Stimulated activated CD4-positive, alpha-beta T cell treated with anti-CD3 and anti-CD28 coated beads, Interleukin-4, amount 100 ng/mL, for 1 hour (primary cell): Measurements from ENCODE around the gene ATP1A4.
A peak's percentile ranks its signal among the peaks of the same experiment; 100 is the strongest.

ENCODE experiments used
- DNase-seq: peaks from one replicate; pipeline ENCODE4 v3.0.0-alpha.2; 2020

Gene ATP1A4

DNA sequence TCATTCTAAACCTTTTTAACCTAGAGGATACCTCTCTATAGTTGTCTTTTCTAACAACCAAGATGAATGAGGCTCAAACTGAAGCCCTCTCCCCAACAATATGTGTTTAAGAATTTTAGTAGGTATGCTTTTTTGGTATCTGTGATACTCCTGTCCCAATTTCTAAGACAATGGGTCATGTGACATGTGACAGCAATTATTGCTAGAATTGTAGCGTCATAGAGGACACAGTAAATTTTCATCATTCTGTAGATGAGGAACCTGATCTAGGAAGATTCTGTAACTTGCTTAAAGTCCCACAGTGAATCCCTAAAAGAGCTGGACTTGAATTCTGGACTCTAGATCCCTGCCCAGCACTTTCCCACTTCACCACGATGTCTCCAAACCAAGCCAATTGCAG lies 27.3 kb downstream of the ATP1A4 start:
- DNase-seq: no peak

DNA sequence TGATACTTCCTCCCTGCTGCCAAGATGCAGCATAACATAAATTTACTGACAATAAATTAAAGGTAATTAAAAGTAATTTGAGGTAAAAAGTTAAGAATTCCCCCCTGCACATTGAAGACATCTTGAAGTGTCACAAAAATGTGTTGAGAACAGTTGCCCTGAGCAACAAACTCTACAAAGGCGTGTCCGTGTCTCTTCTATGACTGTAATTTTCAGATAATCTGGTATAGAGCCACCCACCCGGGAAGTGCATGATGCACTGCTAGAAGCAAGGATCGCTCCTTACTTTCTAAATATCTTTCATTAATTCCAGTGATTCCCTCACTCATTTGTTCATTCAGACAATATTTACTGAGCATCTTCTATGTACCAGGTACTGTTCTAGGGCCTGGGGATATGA lies 27.9 kb downstream of the ATP1A4 start:
- DNase-seq: no peak

DNA sequence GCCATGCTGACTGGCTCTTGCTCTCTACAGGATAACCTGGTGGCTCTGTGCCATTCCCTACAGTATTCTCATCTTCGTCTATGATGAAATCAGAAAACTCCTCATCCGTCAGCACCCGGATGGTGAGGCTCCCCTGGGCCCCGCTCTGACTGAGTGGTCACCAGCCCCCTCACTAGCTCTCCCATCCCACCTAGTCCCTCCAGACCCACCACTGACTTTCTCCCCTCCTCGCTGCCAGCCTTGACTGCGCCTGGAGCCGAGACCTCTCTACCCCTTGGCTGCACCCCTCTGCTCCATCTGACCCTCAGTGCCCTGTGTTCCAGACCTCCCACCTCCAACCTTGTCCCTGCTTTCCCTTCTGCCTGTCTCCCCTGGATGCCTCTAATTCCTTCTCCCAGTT lies 34.8 kb downstream of the ATP1A4 start:
- no peak for DNase-seq

DNA sequence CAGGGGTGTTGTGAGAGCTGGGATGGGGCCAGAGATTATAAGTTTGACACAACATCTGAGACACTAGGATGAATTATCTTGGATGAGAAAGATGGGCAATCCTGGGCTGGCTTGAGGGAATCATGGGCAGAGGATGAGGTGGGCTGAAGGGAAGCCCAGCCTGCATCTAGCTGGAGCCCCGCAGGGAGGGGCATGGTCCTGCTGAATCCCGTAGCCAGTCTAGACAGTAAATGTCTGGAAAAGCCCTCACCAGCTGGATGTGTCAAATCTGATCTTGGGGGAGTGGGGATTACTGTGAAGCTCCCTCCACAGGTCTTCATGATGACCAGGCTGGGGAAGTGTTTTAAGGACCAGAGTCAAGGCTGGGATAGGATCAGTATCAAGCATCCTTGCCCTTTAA lies 35.3 kb downstream of the ATP1A4 start:
- DNase-seq: no peak

DNA sequence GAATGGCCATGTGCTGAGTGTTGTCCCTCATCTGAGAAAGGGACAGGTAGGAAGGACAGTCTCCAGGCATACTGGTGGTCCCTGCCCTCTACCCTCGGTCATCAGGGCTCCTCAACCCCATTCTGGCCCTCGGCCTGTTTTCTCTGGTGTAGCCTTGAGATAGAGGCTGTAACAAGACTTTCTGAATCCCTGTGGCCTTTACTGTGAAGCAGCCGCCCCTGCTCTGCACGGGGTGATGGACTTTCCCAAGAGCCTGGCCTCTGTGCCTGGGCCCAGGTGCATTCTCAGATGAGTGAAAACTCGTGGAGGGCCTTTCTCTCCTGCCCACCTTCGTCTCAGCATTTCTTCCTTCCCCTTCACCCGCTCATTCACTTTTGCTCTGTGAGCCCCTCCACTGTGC lies 36.0 kb downstream of the ATP1A4 start:
- DNase-seq: no peak

DNA sequence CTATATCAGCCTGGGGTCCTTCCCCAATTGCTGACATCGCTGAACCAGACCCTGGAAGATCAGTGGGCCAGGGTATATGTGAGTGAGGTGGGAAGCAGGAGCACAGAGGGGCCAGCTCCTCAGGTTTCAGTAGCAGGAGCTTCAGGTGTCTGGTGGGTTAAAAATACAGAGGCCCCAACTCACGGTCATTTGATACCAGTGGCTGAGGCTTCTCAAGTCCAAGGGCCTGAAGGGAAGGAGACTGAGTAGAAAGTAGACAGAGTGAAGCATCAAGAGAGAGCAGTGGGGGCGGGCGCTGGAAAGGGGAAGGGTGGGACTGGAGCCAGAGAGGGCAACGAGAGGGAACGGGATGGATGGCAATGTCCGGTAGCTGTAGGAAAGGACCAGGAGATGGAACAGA lies 36.9 kb downstream of the ATP1A4 start:
- no peak for DNase-seq

DNA sequence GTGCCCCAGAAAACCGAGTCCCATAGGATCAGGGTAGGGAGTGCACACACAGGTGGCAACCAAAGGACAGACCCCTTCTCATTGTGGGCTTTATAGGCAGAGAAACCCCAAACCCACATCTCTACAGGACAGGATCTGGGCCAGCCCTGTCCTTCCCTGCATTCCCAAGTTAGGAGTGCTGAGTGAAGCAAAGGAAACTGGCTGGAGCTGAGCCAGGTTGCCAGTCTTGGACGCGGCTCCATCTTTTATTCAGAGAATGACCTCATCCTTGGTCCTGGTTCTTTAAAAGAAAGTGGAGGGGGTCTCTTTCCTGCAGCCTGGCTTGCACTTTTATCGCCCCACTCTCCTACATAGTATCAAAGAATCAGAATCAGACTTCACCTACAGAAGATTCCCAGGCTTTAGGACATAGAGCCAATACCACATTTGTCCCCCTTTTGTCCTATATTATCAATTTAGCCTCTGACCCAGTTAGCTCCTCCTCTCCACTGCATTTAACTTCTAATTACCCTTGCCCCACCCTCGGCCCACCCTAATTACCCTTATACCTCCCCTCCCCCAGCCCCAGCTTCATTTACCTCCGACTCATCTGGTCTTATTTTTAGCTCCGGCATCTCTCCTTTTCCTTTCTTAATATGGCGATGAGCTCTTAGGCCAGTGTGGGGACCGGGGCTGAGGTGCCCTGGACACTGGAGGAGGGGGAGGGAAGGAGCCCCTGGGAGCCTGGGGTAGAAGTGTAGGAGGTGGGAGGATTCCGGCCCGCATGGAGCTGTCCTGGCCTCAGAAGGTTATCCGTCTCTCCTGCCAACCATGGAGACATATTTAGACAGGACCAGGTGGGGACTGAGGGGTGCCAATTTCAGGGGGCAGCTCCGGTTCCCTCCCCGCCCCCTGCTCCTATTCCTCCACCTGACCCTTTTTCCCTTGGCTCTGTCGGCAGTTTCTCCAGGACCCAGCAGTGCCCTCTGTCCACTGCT lies 38.5 kb downstream of the ATP1A4 start, which contains the start of gene CASQ1:
Gene CASQ1, plus strand, starts transcription at position 927 of the 977 bp plus-strand sequence. CDS start 177 bp downstream, outside the sequence.
- no peak for DNase-seq

DNA sequence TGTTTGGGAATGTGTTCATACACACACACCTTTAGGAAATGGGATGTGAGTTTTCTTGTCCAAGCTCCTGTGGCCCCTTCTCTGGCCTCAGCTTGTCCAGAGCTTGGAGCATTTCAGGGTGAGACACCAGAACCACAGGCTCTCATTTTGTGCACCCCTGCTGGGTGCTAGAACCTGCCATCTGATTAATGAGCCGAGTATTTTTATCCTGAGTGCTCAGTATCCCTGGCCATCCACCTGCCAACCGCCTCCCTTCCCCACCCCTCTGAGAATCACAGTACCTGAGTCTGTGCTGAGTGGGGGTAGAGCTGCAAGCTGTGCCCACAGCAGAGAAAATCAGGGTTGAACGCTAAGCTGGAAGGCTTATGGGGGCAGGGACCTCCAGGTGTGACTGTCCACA lies 40.4 kb downstream of the ATP1A4 start:
- no peak for DNase-seq

DNA sequence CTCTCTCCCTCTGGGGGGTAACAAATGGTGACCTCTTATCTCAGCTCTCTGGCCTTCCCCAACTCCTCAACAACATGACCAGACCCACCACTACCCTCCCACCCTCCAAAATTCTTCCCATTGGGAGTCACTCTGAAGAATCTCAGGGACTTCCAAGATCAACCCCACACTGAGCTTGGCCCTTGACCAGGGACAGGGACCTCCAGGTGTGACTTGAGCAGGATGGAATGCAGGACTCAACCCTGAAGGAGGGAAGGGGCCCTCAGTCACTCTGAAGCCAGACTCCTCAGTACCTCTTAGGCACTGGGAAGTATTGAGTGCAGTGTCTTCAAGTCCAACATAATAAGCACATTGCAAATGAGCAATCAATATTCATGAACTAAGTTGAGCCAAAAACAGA lies 40.8 kb downstream of the ATP1A4 start:
- no peak for DNase-seq

DNA sequence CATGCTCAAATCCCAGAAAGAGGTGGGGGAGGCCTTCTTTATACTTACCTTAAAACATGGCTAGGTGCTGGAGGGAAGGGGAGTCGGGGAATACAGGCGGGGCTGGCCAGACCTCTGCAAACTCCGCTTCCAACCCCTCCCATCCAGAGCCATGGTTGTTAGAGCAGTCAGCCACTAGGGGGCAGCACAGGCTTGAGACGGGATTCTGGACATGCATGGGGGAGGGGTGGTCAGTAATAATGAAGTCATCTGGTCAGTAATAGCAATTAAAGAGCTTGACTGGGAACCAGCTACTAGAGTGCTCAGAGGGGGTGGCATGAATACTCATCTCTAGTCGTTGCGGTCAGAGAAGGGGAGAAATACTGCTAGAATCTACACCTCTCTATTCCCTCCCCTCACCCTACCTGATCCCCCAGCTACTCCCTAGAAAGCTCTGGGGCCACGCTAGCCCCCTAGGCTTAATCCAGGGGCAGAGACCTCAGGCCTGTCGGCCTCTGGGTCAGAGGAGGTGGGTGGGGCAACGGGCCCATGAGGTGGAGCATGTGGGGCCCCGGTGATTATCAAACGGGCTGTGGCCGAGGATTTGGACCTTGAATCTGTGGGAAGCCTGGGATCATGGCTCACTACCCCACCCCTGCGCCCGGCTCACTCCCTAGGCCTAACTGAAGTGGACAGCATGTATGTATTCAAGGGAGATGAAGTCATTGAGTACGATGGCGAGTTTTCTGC lies 41.9 kb downstream of the ATP1A4 start:
- DNase-seq: peak; percentile 82

DNA sequence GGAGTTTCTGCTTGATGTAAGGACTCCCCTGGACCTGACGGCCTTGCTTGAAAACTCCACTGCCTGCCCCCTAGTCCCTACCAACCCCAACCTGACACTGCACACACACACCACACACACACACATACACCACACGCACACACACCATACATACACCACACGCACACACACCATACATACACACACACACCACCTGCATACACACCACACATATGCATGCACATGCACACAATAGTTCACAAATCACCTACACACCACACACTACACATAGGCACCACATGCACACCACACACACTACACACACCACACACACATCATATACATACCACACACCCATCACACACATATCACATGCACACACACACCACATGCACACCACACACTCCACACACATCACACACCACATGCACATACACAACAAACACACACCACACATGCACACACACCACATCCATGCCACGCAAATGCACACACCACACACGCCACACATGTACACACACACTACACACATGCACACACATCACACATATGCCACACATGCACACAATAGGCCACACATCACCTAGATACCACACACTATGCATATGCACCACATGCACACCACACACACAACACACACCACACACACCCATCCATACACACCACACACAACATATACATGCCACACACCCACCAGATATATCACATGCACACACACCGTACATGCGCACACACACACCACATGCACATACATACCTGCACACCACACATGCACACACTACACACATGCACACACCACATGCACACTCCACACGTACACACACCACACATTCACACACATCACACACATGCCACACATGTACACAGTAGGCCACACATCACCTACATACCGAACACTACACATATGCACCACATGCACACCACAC lies 42.7 kb downstream of the ATP1A4 start:
- no peak for DNase-seq

DNA sequence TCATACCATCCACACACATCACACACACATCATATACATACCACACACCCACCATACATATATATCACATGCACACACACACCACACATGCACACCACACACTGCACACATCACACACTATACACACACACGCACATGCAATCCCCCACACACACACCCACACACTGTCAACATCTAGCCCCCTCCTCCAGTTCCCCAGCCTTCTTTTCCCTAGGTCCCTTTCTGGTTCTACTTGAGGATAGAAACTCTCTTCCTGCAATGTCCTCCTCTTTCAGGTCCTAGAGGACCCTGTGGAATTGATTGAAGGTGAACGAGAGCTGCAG lies 43.3 kb downstream of the ATP1A4 start:
- DNase-seq: no peak

DNA sequence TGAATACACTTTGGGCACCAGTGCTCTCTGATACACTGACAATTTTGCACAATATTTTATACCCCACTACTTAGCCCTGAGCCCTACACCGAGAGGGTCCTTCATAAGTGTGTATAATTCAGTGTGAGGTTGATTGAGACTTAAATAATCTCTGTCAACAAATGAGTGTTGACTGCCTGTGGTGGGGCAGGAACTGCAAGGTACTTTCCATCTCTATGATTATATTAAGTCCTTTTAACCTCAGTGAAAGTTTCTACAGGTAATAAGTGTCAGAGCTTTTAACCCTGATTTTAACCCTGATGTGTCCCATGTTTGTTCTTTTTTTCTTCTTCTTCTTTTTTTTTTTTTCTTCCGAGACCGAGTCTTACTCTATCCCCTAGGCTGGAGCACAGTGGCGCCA lies 44.7 kb downstream of the ATP1A4 start:
- DNase-seq: no peak

DNA sequence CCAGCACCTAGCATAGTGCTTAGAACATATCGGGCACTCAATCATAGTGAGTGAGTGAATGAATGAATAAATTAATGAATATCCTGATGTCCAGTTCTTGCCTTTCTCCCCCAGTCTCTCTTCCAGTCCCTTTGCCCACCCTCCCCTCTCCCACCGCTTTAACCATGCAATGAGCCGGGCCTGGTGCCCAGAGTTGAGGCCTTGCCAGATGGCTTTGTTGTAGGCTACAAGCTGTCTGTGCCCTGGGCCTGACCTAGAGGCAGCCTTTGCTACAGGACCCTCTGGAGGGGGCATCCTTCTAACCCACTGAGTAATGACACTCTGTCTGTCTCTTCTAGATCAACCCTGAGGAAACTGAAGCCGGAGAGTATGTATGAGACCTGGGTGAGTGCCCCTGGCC lies 45.8 kb downstream of the ATP1A4 start:
- DNase-seq: no peak

DNA sequence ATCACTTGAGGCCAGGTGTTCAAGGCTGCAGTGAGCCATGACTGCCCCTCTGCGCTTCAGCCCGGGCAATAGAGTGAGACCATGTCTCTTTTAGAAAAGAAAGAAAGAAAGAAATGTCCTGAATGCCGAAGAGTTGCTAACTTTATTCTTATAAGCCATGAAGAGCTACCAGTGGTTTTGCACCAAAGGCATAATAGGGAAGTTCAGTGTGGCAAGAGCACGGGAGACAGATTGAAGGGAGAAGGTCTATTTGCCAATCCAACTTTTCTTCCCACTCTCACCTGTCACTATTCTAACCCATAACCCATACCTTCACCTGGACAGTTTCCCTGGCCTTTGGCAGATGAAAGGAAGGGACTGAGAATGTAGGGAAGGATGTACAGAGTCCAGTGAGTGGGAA lies 49.4 kb downstream of the ATP1A4 start:
- no peak for DNase-seq

DNA sequence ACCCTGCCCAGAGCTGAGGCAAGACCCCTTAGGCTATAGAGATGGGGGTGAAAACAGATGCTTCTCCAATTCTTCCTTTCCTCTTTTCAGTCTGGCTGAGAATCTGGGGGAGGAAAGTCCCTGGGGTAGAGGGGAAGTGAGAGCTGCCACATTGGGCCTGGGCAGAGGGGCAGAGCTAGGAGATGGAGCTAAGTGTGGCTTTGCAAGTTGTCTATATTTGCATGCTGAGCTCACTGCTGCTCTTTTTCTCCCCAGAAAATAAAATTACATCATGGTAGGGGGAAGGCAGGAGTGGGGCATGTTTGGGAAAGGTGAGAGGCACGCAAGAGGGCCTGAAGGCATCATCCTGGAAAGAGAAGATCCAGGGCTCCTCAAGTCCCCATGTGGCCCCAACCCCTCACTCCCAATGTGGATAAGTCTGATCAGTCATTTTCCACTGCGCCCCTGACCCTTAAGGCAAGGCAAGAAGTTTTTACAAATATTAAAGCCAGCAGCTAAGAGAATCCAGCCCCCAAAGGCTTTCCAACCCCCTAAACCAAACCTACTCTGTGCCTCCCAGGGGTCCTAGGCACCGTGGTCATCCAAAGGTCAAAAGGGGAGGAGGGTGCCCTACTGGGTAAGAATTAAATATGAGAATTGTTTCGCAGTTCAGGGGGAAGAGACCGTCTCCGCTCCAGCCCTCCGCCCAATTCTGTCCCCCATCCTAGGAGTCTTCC lies 53.3 kb downstream of the ATP1A4 start:
- no peak for DNase-seq

DNA sequence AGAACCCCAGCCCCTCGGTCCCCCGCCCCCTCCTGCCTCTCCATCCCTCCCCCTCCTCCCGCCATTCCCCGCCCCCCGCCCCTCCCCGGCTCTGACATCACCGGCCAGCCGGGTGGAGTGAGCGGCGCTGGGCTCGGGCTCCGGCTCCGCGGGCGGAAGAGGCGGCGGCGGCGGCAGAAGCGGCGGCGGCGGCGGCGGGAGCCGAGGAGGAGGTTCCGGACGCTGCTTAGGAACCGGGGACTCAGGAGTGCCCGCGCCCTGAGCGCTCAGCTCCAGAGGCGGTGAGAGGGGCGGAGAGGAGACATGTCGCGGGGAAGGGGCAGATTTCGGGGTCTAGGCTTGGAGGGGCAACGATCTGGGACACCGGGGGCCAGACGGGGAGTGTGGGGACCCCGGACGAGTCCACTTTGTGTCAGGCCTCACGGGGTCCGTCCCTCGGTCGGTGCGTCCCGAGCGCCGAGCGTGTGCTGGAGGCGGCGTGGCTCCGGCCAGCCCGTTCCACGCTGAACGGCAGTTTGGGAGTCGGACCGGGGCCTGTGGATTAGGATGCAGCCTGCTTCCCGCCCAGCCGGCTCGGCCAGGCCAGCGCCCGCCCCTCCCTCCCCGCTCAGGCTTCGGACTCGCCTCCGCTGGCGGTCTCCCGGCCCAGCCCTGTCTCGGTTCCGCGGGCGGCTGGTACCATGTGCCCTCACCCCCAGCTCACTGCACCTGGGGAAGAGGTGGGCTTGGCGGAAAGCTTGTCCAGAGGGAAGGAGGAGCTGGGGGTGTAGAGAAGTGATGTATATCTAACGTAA lies 54.0 kb downstream of the ATP1A4 start, which contains the start of gene PEA15:
Gene PEA15, plus strand, starts transcription at position 143 of the 794 bp plus-strand sequence. CDS start 6,161 bp downstream, outside the sequence.
- DNase-seq: peak; percentile 74

DNA sequence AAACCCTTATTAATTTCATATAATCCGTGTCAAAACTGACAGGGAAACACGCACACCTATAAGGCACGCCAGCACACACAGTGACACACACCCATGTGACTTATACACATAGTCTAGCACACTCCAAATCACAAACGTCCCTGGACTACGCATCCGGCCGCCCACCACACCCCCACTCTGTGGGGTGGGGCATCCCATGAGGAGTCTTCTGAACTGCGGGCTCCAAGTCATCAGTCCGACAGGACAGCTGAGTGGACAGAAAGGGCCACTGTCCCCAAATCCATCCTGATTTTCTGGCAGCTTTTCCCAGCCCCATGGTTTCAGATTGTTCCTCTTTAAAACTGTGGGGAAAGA lies 54.6 kb downstream of the ATP1A4 start:
- DNase-seq: peak; percentile 59

DNA sequence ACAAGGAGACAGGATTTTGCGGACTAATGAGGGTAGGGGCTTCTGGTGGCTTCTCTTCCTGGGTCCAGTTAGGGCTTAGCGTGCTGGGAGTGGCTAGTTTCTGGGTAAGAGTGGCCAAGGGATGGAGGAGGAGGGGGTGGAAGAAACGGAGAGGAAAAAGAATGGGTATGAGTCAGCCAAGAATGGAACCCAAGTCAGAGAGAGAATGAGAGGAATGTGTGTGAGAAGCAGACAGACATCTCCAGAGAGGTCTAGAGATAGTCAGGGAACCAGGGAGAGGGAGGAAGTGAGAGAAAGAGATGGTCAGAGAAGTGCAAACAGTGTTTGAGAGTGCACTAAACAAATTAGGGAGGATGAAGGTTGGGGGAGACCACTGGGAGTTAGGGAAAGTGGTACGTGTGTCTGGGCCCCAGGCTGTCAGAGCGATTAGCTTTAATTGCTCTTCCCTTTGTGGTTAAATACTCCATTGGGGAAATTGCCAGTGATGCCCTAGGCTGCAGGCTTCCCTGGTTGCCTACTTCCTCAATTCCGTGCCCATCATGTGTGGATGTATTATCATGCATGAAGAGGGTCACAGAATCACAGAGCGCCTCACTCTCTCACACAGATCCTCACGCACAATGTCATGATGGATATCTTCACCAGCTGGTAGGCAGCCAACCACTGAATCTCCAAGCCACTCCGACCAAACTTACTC lies 55.2 kb downstream of the ATP1A4 start:
- DNase-seq: no peak

DNA sequence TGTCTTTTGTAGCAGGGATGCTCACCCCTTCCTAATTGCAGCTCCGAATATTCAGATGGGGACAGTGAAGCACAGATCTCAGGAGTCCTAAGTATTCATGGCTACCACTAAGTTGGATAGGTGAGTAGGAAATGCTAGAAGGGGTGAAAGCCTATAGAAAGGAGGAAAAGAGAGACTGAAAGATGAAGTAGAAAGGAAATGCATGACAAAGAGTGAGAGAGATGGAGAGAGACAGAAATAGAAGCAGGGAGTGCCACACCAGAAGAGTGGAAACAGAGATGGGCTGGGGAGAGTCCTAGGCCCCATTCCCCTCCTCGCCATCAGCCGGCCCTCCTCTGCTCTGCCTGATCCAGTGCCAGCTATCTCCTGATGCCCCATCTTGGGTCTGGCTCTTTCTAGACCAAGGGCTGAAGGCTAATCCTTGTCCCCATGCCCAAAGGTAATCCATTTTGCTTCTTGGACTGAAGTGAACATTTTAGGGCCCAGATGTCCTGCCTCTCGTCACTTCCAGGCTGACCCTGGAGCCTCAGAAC lies 55.8 kb downstream of the ATP1A4 start:
- no peak for DNase-seq
